Prostate gland (tissue), 2 donors: Measurements from ENCODE around the gene COL23A1. TPM values are rescaled to one million over a fixed set of nuclear protein-coding genes. Genes with fewer than 3 reads are reported as not detected.

ENCODE experiments used
- DNase-seq: peaks from one replicate; pipeline ENCODE4 v3.0.0-alpha.2; 2019; ENCODE audit warnings: low spot score
- H3K27ac ChIP-seq, 2 donors: fragments of 200-600 bp; sonication (generic); 2 replicates each; pipeline ENCODE4 v1.5.1; 2017 to 2019
- H3K27me3 ChIP-seq: fragments of 200-600 bp; sonication (generic); replicated peaks from 2 replicates; pipeline ENCODE4 v1.5.1; 2019; ENCODE audit not compliant: insufficient read depth
- H3K36me3 ChIP-seq, 2 donors: fragments of 200-600 bp; sonication (generic); 1 replicate in 1 of 2; 2 replicates in 1 of 2; pipeline versions ENCODE4 v1.5.1 to v1.8.1; 2017 to 2019
- H3K4me1 ChIP-seq: fragments of 200-600 bp; sonication (generic); replicated peaks from 2 replicates; pipeline ENCODE4 v1.5.1; 2019
- H3K4me3 ChIP-seq, 2 donors: fragments of 200-600 bp; sonication (generic); 2 replicates each; pipeline ENCODE4 v1.5.1; 2017 to 2019
- H3K9me3 ChIP-seq: fragments of 200-600 bp; sonication (generic); 2 replicates; pipeline ENCODE4 v1.5.1; 2017
- CTCF ChIP-seq, 4 experiments: fragments of 200-600 bp in 2 of 4; fragments of 450-650 bp in 2 of 4; sonication (generic) in 2 of 4; IDR thresholded peaks; 1 replicate in 3 of 4; 2 replicates in 1 of 4; pipeline ENCODE4 v1.5.1; 2016 to 2019; ENCODE audit warnings: antibody characterized with exemption in 4 of 4, mild to moderate bottlenecking in 2 of 4, moderate library complexity in 2 of 4
- POLR2A ChIP-seq: fragments of 450-650 bp; IDR thresholded peaks from one replicate; pipeline ENCODE4 v1.6.1; 2016; ENCODE audit warnings: antibody characterized with exemption, mild to moderate bottlenecking
- POLR2AphosphoS5 ChIP-seq: sonication (generic); formaldehyde crosslinking; IDR thresholded peaks from one replicate; pipeline ENCODE4 v1.6.1; 2017; ENCODE audit warnings: antibody characterized with exemption
- WGBS: methylation state at CpG from one replicate; pipeline ENCODE4 v1.1.5; 2018; 5-methylcytosine and 5-hydroxymethylcytosine counted together
- intact Hi-C: fragments of 100-400 bp; cut with DNase I; formaldehyde crosslinking; loops from one replicate; pipeline ENCODE4 v1.14.2; 2022
- total RNA-seq, 2 donors: library from RNA; depleted of rRNA; stranded (reverse); fragments of >200 nt; gene quantifications; one replicate each; pipeline ENCODE4 v1.1.0, GENCODE V29; 2016

The COL23A1 gene
- total RNA-seq, 2 donors from 2014 or later: 2.7 to 6.1 TPM

GRCh38 chr5:178404987-178405386 lies 185.2 kb downstream of the COL23A1 start:
- intact Hi-C loops: no loop called here
- no peak overlapping the region for H3K4me3 ChIP-seq
- no peaks in the 10 kb centered on the region for H3K9me3 ChIP-seq
- 60% methylated on average over 8 of the region's 8 CpGs for WGBS
- no peaks in the 10 kb centered on the region for H3K4me1 ChIP-seq
- no peak for DNase-seq
- H3K27ac ChIP-seq: no peak overlapping the region
- no peaks in the 10 kb centered on the region for H3K27me3 ChIP-seq
- H3K36me3 ChIP-seq: no peaks in the 10 kb centered on the region
- no peak for TF ChIP-seq CTCF (IDR thresholded peaks at IDR 0.05)
- no peak for TF ChIP-seq POLR2AphosphoS5
- TF ChIP-seq POLR2A: no peak

- intact Hi-C loops: no loop called here
- H3K4me3 ChIP-seq: no peak overlapping the region
- TF ChIP-seq POLR2AphosphoS5: no peak
- TF ChIP-seq POLR2A: no peak
- TF ChIP-seq CTCF (IDR thresholded peaks at IDR 0.05): no peak
- no peak overlapping the region for H3K27ac ChIP-seq
- H3K9me3 ChIP-seq: no peaks in the 10 kb centered on the region
- no peak for DNase-seq
- no peaks in the 10 kb centered on the region for H3K27me3 ChIP-seq
- no peaks in the 10 kb centered on the region for H3K4me1 ChIP-seq
- no peaks in the 10 kb centered on the region for H3K36me3 ChIP-seq
- WGBS: 86% methylated on average over 10 of the region's 10 CpGs
Observed at GRCh38 chr5:178403956-178404600, 186.1 kb downstream of the COL23A1 start.

DNA sequence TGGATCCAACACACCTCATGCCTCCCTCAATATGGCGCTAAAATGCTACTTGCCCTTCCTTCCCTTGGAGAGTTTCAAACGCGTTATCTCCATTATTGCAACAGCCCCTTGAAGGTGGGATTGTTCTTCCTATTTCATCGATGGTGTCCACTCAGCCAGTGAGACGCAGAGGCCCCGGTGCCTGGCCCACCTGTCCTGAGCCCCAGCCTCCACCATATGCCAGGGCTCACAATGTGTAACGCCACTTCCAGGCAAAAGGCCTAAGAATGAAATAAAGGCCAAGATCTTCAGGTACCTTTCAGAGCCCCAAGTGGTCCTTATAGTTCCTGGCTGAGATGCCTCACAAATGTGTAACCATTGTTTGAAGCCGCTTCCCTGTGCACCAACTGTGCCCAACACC lies 186.8 kb downstream of the COL23A1 start:
- DNase-seq: no peak
- Histone ChIP-seq H3K27me3 (no peaks in the 10 kb centered on the region), H3K9me3 (no peaks in the 10 kb centered on the region), H3K36me3 (no peaks in the 10 kb centered on the region), H3K27ac (no peak overlapping the region), H3K4me1 (no peaks in the 10 kb centered on the region), H3K4me3 (no peak overlapping the region)
- TF ChIP-seq CTCF (IDR thresholded peaks at IDR 0.05) (no peak), POLR2A (no peak), POLR2AphosphoS5 (no peak)
- WGBS: 96% methylated on average over 8 of the region's 8 CpGs
- intact Hi-C loops: no loop called here

DNA sequence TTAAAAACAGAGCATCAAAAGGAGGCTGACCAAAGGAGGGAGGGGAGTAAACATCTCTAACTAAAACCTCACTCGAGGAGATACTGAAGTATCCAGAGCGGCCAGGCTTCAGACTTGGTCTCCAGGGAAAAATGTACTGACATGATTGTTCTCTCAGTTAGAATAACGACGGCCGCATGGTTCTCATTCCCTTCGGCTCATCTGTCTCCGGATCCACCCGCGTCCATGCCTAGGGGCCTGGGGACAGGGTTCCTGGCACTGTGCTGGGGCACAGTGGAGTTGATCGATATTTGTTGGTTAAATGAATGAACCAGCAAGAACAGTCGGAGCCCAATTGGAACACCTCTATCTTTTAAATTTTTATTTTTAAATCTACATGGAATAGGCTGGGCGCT lies 190.5 kb downstream of the COL23A1 start:
- H3K9me3 ChIP-seq: no peaks in the 10 kb centered on the region
- H3K27me3 ChIP-seq: no peaks in the 10 kb centered on the region
- intact Hi-C loops: no loop called here
- no peak for DNase-seq
- no peak overlapping the region for H3K27ac ChIP-seq
- H3K4me3 ChIP-seq: no peak overlapping the region
- TF ChIP-seq POLR2AphosphoS5: no peak
- TF ChIP-seq POLR2A: no peak
- no peak for TF ChIP-seq CTCF (IDR thresholded peaks at IDR 0.05)
- H3K36me3 ChIP-seq: no peaks in the 10 kb centered on the region
- H3K4me1 ChIP-seq: no peaks in the 10 kb centered on the region
- 68% methylated on average over 12 of the region's 12 CpGs for WGBS

DNA sequence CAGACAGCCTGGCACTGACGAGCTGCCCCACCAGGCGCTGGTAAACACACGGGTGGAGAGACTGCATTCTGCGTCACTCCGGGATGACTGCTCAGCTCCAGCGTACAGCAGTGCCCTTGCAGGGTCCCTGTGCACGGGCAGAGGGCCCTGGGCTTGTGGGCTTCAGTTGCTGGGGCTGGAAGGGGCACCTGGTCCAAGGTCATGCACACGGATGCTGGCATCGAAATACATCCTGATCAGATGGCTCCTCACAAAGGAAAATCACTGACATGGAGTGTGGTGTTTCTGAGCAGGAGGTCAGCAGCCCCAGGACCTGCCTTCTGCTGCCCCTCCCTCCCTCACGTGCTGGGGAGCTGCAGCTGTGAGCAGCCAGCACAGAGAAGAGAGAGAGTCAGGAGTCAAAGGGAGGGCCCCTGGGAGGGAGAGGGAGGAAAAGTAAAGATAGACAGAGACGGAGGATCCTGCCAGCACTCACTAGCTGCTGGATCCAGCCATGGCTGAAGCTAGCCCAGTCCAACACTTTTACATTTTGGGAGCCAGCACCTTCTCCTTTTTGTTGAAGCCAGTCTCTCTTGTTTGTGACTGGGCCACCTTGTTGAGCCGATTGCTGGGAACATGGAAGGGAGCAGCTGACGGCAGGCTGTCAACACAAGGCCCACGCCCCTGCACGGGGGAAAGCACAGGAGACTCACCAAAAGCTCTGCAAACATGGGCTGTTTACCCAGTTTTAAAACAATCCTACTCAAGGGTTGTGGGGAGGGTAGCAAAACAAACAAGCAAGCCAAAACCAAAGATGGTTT lies 191.1 kb downstream of the COL23A1 start:
- Histone ChIP-seq H3K4me1 (no peaks in the 10 kb centered on the region), H3K27me3 (no peaks in the 10 kb centered on the region), H3K36me3 (no peaks in the 10 kb centered on the region), H3K4me3 (no peak overlapping the region), H3K9me3 (no peaks in the 10 kb centered on the region), H3K27ac (no peak overlapping the region)
- no peak for TF ChIP-seq CTCF (IDR thresholded peaks at IDR 0.05)
- no peak for TF ChIP-seq POLR2A
- no peak for TF ChIP-seq POLR2AphosphoS5
- intact Hi-C loops: no loop called here
- 66% methylated on average over 14 of the region's 15 CpGs for WGBS
- no peak for DNase-seq
